GM10248 (cell line): ENCODE results near the gene OR2D2.

Source experiments
- CTCF ChIA-PET: fragments of 300-600 bp; sonication (Branson Sonifier 250); formaldehyde crosslinking; extraction: SDS; loops from one replicate; lab custom pipeline; 2021; ENCODE audit warnings: antibody characterized with exemption; lab: Yijun Ruan, JAX
- POLR2A ChIA-PET: fragments of 350-650 bp; sonication (Branson Sonifier 250); formaldehyde crosslinking; extraction: SDS; loops from one replicate; lab custom pipeline; 2020; ENCODE audit warnings: antibody characterized with exemption; lab: Yijun Ruan, JAX
- DNase-seq: peaks from one replicate; pipeline ENCODE4 v3.0.0; 2012; ENCODE audit errors: extremely low spot score
- TF ChIP-seq, protein P1 (sequence below): IDR thresholded peaks from 2 replicates; pipeline ENCODE4 v1.5.1; 2012; ENCODE audit warnings: mild to moderate bottlenecking, low read depth; ENCODE audit errors: extremely low read depth, missing control alignments, control extremely low read depth

The OR2D2 gene

DNA sequence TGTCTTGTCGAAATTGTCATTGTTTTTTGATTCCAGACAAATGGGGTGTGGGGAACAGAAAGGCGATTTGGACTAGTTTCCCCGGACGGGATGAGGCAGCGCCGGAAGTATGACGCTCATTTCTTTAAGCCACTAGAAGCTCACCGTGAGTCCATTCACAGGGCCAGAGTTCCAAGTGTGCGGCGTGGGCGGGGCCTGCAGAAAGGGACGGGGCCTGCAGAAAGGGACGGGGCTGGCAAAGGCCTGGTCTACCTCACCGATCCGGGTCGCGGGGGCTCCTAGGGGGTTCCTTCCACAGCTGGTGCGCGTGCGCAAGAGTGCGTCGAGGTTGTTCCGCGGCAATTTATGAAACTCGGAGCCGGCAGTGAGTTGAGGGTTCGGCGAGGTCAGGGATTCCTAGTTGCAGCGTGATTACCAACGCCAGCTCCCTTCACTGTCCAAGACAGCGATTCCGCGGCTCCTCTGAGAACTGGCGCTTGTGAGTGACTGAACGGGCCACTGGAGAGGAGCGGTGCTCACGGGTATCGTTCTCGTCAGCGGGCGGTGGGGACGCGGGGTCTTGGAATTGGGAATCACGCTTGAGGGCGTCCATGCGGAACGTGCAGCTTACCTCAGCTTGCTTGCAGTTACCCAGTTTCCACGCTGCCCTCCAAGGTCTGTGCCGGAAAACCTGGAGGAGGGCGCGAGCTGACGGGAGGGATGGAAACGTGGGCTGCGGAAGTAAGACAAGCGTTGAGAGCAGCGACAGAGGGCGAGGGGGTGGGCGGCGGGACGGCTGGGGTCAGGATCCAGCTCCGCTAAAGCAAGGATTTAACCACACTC lies 34.1 kb upstream of the OR2D2 start, which contains the start of gene ZNF215:
Gene ZNF215 (plus strand): TSS at position 219 of the 822 bp plus-strand sequence. CDS start 5,847 bp downstream, outside the sequence.
- peak; percentile 70 for DNase-seq
- ChIA-PET CTCF (interaction anchor here (1.2 to 2.5 kb wide), 3 partner anchors 27 to 171 kb away, joined by 3 to 7 read pairs (median 3); no protein-coding TSS in a partner anchor), POLR2A (no interaction called here)
- TF ChIP-seq, protein P1, sequence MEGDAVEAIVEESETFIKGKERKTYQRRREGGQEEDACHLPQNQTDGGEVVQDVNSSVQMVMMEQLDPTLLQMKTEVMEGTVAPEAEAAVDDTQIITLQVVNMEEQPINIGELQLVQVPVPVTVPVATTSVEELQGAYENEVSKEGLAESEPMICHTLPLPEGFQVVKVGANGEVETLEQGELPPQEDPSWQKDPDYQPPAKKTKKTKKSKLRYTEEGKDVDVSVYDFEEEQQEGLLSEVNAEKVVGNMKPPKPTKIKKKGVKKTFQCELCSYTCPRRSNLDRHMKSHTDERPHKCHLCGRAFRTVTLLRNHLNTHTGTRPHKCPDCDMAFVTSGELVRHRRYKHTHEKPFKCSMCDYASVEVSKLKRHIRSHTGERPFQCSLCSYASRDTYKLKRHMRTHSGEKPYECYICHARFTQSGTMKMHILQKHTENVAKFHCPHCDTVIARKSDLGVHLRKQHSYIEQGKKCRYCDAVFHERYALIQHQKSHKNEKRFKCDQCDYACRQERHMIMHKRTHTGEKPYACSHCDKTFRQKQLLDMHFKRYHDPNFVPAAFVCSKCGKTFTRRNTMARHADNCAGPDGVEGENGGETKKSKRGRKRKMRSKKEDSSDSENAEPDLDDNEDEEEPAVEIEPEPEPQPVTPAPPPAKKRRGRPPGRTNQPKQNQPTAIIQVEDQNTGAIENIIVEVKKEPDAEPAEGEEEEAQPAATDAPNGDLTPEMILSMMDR, result no peak

DNA sequence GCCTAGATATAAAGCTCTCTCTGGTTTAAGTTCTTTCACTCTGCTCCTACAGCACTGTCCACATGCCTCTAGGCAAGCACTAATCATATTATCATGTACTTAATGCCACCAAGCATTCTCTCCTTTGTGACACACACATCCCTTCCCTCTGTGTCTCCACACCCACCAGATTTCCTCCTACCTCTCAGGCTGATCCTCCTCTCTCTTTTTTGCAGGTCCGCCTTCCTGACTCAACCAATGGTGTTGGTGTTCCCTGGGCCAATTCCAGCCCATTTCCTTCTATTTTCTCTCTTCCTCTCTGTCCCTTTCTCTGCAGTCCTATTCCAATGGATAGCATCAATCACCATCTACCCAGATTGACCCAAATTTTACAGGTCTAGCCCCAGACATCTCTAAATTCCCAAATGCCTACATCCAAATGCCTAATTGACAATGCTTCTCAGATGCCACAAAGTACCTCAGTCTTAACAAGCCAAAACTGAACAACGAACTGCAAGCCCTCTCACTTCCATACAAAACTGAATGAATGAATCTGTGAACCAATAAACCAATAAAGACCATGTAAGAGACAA lies 33.4 kb upstream of the OR2D2 start:
- DNase-seq, result no peak

DNA sequence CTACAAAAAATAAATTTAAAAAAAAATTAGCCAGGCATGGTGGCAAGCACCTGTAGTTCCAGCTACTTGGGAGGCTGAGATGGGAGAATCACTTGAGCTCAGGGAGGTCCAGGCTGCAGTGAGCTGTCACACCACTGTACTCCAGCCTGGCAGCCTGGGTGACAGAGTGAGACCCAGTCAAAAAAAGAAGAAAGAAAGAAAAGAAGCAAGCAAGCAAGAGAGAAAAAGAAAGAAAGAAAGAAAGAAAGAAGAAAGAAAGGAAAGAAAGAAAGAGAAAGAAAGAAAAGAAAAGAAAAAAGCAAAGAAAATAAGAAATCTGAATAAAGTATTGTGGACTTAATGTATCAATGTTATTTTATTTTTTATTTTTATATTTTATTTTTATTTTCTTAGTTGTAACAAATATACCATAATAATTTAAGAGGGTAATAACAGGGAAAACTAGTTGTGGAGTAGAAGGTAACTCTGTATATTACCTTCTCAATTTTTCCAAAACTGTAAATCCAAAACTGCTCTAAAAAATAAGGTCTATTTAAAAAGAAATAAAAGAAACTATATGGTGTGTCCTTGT lies 32.8 kb upstream of the OR2D2 start:
- CTCF ChIA-PET, result interaction anchor here (2.5 kb wide), 1 partner anchor 170 kb away, joined by 7 read pairs; no protein-coding TSS in a partner anchor
- TF ChIP-seq, protein P1, result no peak

More for the DNA sequence above, 33.4 kb upstream of the OR2D2 start:
- ChIA-PET POLR2A (no interaction called here), CTCF (interaction anchor here (1.2 to 2.5 kb wide), 3 partner anchors 26 to 171 kb away, joined by 3 to 7 read pairs (median 3); no protein-coding TSS in a partner anchor)
- TF ChIP-seq, protein P1, result no peak

DNA sequence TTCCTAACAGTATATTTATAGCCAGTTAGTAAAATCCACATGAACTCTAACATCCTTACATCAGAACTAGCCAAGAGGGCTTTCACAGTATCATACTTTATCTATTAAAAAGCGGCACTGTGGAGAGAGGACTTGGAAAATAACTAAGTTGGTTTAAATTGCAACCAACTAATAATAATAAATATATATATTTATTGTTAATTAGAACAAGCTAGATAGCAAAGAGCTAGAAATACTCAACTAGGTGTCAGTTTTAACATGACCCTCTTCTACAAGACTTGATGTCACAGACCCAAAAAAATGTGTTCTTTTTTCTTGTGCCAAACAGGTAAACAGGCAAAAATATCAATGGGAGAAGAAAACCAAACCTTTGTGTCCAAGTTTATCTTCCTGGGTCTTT lies 28.4 kb upstream of the OR2D2 start, which contains the start of gene OR2D3:
Gene OR2D3 (plus strand): TSS at position 301 of the 400 bp plus-strand sequence. CDS start 0 bp downstream, at position 301.
- POLR2A ChIA-PET, result no interaction called here
- CTCF ChIA-PET, result interaction anchor here (1.9 kb wide), 1 partner anchor 10 kb away, joined by 4 read pairs; no protein-coding TSS in a partner anchor
- TF ChIP-seq, protein P1, result no peak
- DNase-seq, result no peak

More for the DNA sequence above, 32.8 kb upstream of the OR2D2 start:
- POLR2A ChIA-PET, result no interaction called here
- DNase-seq, result no peak

DNA sequence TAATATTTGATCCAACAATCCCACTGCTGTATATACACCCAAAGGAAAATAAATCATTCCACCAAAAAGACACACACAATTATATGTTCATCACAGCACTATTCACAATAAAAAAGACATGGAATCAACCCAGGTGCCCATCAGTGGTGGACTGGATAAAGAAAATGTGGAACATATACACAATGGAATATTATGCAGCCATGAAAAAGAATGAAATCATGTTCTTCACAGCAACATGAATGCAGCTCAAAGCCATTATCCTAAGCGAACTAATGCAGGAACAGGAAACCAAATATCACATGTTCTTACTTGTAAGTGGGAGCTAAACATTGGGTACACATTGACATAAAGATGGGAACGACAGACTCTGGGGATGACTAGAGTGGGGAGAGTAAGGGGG lies 27.4 kb upstream of the OR2D2 start:
- POLR2A ChIA-PET, result no interaction called here
- CTCF ChIA-PET, result interaction anchor here (1.1 kb wide), 1 partner anchor 182 kb away, joined by 3 read pairs; no protein-coding TSS in a partner anchor
- DNase-seq, result no peak
- TF ChIP-seq, protein P1, result no peak

DNA sequence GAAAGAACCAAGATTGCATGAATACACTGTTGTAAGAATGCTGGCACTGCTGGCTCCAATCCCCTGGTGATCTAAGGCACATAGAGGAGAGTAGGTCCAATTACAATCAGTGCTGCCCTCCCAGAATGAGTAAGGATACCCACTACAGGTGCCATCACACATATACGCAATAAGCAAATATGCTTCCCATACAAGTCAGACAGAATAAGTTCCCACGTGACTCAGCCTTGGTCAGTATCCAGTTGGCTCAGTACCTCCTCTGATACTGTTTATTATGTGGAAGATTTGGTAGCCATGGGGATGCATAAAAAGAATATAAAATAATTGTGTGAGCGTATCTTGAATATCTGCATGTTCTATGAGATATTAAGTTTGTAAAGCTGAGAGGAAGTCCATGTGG lies 19.6 kb upstream of the OR2D2 start:
- ChIA-PET CTCF (no interaction called here), POLR2A (no interaction called here)
- no peak for DNase-seq
- TF ChIP-seq, protein P1, result no peak
